K562 (cell line): ENCODE results near the gene ADPRHL1. TPM values are rescaled to one million over a fixed set of nuclear protein-coding genes. Genes with fewer than 3 reads are reported as not detected.

Source experiments
- ATAC-seq: fragments of 200-7000 bp; cut with Tn5 transposase; 3 replicates; pipeline ENCODE4 v1.9.1; 2020; ENCODE audit warnings: moderate library complexity
- BruUV-seq: library from RNA; stranded (reverse); fragments of 400-500 nt; replicated peaks from 2 replicates; lab custom pipeline; 2021; lab: Mats Ljungman, UMichigan
- CTCF ChIA-PET: fragments of 300-600 bp; formaldehyde crosslinking; extraction: SDS; loops from one replicate; lab custom pipeline; 2021; ENCODE audit warnings: low intra/inter-chr PET ratio; lab: Yijun Ruan, JAX
- POLR2A ChIA-PET: fragments of 300-600, 350-650 bp; sonication (Branson Sonifier 250); formaldehyde crosslinking; extraction: SDS; loops from one replicate; lab custom pipeline; 2021; ENCODE audit warnings: antibody characterized with exemption, inconsistent platforms; lab: Yijun Ruan, JAX
- DNase-seq, 4 experiments: peaks; one replicate each; pipeline versions ENCODE4 v3.0.0 to v3.0.0-alpha.2; 2011 to 2018; ENCODE audit warnings: low spot score in 3 of 4, mixed read lengths in 3 of 4; ENCODE audit errors: extremely low read depth in 1 of 4
- FAIRE-seq: peaks from 2 replicates; lab custom pipeline; 2011; peaks lifted over from hg19 to GRCh38; lab: Jason Lieb, UNC
- H2AFZ ChIP-seq: 2 replicates; pipeline ENCODE4 v1.6.0; 2011; ENCODE audit warnings: low read depth, low read length, control low read depth, inconsistent platforms
- H3K27ac ChIP-seq: fragments of 200-600 bp; 3 replicates; pipeline ENCODE4 v1.8.0; 2011; ENCODE audit warnings: low read depth, mild to moderate bottlenecking, control low read depth, inconsistent platforms, low read length, moderate library complexity, mixed read lengths; ENCODE audit errors: extremely low read depth
- H3K27me3 ChIP-seq, 2 experiments: fragments of 300-600 bp in 1 of 2; 2 replicates in 1 of 2; 3 replicates in 1 of 2; pipeline versions ENCODE4 v1.6.0 to v1.8.0; 2011; ENCODE audit warnings: inconsistent platforms in 2 of 2, low read length in 2 of 2, mild to moderate bottlenecking in 1 of 2, mixed read lengths in 1 of 2, moderate library complexity in 1 of 2; ENCODE audit not compliant: control insufficient read depth in 2 of 2, insufficient read depth in 2 of 2
- H3K36me3 ChIP-seq: fragments of 300-600 bp; 3 replicates; pipeline ENCODE4 v1.8.0; 2011; ENCODE audit warnings: mild to moderate bottlenecking, low read length, inconsistent platforms; ENCODE audit not compliant: control insufficient read depth, insufficient read depth
- H3K4me1 ChIP-seq, 2 experiments: fragments of 200-600 bp in 1 of 2; replicated peaks in 1 of 2; 2 replicates in 1 of 2; 3 replicates in 1 of 2; pipeline versions ENCODE4 v1.5.1 to v1.8.0; 2011; ENCODE audit warnings: inconsistent platforms in 2 of 2, low read length in 2 of 2, mild to moderate bottlenecking in 1 of 2, mixed read lengths in 1 of 2, moderate library complexity in 1 of 2; ENCODE audit not compliant: control insufficient read depth in 2 of 2, insufficient read depth in 2 of 2
- H3K4me2 ChIP-seq: 2 replicates; pipeline ENCODE4 v1.6.1; 2011; ENCODE audit warnings: low read length, control low read depth, inconsistent platforms, mixed read lengths; ENCODE audit not compliant: insufficient read depth
- H3K4me3 ChIP-seq: fragments of 200-600 bp; sonication (generic), shearing (Covaris generic); 2 replicates; pipeline ENCODE4 v1.5.1; 2016; ENCODE audit warnings: control low read depth, inconsistent platforms
- H3K79me2 ChIP-seq: fragments of 200-600 bp; 3 replicates; pipeline ENCODE4 v1.8.0; 2011; ENCODE audit warnings: low read length, inconsistent platforms; ENCODE audit not compliant: control insufficient read depth, insufficient read depth
- H3K9ac ChIP-seq, 2 experiments: 2 replicates each; pipeline versions ENCODE4 v1.6.0 to v1.6.1; 2011; ENCODE audit warnings: low read depth in 2 of 2, low read length in 2 of 2, control low read depth in 1 of 2, inconsistent platforms in 1 of 2, mild to moderate bottlenecking in 1 of 2, mixed read lengths in 1 of 2; ENCODE audit not compliant: insufficient read depth in 1 of 2
- H3K9me1 ChIP-seq: one replicate; pipeline ENCODE4 v1.6.0; 2011; ENCODE audit warnings: inconsistent platforms, mild to moderate bottlenecking, low read length, moderate library complexity; ENCODE audit not compliant: control insufficient read depth, insufficient read depth
- H3K9me3 ChIP-seq: replicated peaks from 2 replicates; pipeline ENCODE4 v1.5.1; 2011; ENCODE audit warnings: low read depth, low read length, inconsistent platforms; ENCODE audit not compliant: control insufficient read depth, insufficient read depth
- H4K20me1 ChIP-seq: replicated peaks from 2 replicates; pipeline ENCODE4 v1.6.1; 2011; ENCODE audit warnings: low read length, inconsistent platforms, mixed read lengths; ENCODE audit not compliant: control insufficient read depth, insufficient read depth
- BCOR ChIP-seq: fragments of 450-650 bp; IDR thresholded peaks from 2 replicates; pipeline ENCODE4 v1.6.1; 2016
- CBX2 ChIP-seq: fragments of 200-600 bp; sonication (generic); IDR thresholded peaks from one replicate; pipeline ENCODE4 v1.6.1; 2012; ENCODE audit warnings: mild to moderate bottlenecking, low read length, inconsistent platforms; ENCODE audit not compliant: insufficient read depth, poor library complexity, severe bottlenecking
- CREM ChIP-seq: IDR thresholded peaks from 2 replicates; pipeline ENCODE4 v1.6.1; 2014; ENCODE audit warnings: antibody characterized with exemption, low read depth
- FOXJ3 ChIP-seq: sonication (generic); formaldehyde crosslinking; IDR thresholded peaks from 2 replicates; pipeline ENCODE4 v1.4.0; 2020; ENCODE audit warnings: mild to moderate bottlenecking, missing genetic modification reagents
- HOMEZ ChIP-seq: fragments of 250-450 bp; sonication (Bioruptor Pico); IDR thresholded peaks from 2 replicates; pipeline ENCODE4 v1.4.0; 2020; ENCODE audit warnings: mild to moderate bottlenecking, moderate library complexity
- L3MBTL2 ChIP-seq: fragments of 450-650 bp; IDR thresholded peaks from 2 replicates; pipeline ENCODE4 v1.6.1; 2016; ENCODE audit warnings: mild to moderate bottlenecking, moderate library complexity
- NCOA4 ChIP-seq: fragments of 450-650 bp; IDR thresholded peaks from 2 replicates; pipeline ENCODE4 v1.6.1; 2018; ENCODE audit warnings: mild to moderate bottlenecking; ENCODE audit not compliant: partially characterized antibody
- PTRF ChIP-seq: fragments of 450-650 bp; IDR thresholded peaks from 2 replicates; pipeline ENCODE4 v1.6.1; 2016; ENCODE audit warnings: mild to moderate bottlenecking, missing genetic modification characterization, missing compliant biosample characterization
- TAL1 ChIP-seq: fragments of 450-650 bp; IDR thresholded peaks from 2 replicates; pipeline ENCODE4 v1.6.1; 2016; ENCODE audit warnings: mild to moderate bottlenecking
- WGBS: fragments of 100-300 bp; shearing (Covaris generic); methylation state at CpG from one replicate; pipeline ENCODE4 v1.1.6; 2016; ENCODE audit warnings: low coverage, mixed read lengths; ENCODE audit not compliant: insufficient coverage; ENCODE audit errors: missing lambda C conversion rate; 5-methylcytosine and 5-hydroxymethylcytosine counted together
- in situ Hi-C: fragments of 300-500 bp; cut with MboI; formaldehyde crosslinking; loops from 4 replicates; pipeline ENCODE4 v1.15.0; 2018; ENCODE audit warnings: inconsistent platforms, mixed read lengths
- intact Hi-C: fragments of 100-400 bp; cut with micrococcal nuclease; formaldehyde crosslinking; loops from 2 replicates; pipeline ENCODE4 v1.14.2; 2022
- polyA plus RNA-seq, 8 experiments: library from polyadenylated mRNA; depleted of rRNA in 4 of 8; stranded (reverse) in 5 of 8; unstranded in 3 of 8; fragments of >200 nt; fragmentation: Nextera tagmentation in 2 of 8; fragmentation: Illumina TruSeq in 1 of 8; extraction: Ambion mirVana in 2 of 8; extraction: Trizol in 1 of 8; gene quantifications; 2 replicates each; pipeline versions ENCODE4 v1.2.1 to v1.2.3, GENCODE V29; 2011 to 2014; ENCODE audit warnings: inconsistent platforms in 1 of 8, missing spikeins in 1 of 8
- total RNA-seq, 7 experiments: library from RNA; depleted of rRNA in 6 of 7; stranded (reverse); fragments of >200 nt in 6 of 7; fragmentation: Illumina TruSeq in 2 of 7; extraction: Trizol in 2 of 7; gene quantifications; 2 replicates each; pipeline versions ENCODE4 v1.2.1 to v1.2.3, GENCODE V29; 2011 to 2021; ENCODE audit warnings: low replicate concordance in 1 of 7
- TF ChIP-seq, protein P1 (sequence below): IDR thresholded peaks from 2 replicates; pipeline ENCODE4 v1.6.1; 2012; ENCODE audit warnings: low read depth, low read length, improper control_type of control experiment, borderline replicate concordance
- TF ChIP-seq, protein P2 (sequence below), 2 experiments: IDR thresholded peaks; 2 replicates each; pipeline ENCODE4 v1.6.1; 2012; ENCODE audit warnings: improper control_type of control experiment in 2 of 2, low read depth in 2 of 2, low read length in 2 of 2, borderline replicate concordance in 1 of 2

ADPRHL1 gene
- total and polyA plus RNA-seq, 9 of the 15 experiments (the other 6 are each of a cell fraction or from before 2014, with no cell fraction given): 0.06 to 0.76 (median 0.37) TPM; not detected in 1

DNA sequence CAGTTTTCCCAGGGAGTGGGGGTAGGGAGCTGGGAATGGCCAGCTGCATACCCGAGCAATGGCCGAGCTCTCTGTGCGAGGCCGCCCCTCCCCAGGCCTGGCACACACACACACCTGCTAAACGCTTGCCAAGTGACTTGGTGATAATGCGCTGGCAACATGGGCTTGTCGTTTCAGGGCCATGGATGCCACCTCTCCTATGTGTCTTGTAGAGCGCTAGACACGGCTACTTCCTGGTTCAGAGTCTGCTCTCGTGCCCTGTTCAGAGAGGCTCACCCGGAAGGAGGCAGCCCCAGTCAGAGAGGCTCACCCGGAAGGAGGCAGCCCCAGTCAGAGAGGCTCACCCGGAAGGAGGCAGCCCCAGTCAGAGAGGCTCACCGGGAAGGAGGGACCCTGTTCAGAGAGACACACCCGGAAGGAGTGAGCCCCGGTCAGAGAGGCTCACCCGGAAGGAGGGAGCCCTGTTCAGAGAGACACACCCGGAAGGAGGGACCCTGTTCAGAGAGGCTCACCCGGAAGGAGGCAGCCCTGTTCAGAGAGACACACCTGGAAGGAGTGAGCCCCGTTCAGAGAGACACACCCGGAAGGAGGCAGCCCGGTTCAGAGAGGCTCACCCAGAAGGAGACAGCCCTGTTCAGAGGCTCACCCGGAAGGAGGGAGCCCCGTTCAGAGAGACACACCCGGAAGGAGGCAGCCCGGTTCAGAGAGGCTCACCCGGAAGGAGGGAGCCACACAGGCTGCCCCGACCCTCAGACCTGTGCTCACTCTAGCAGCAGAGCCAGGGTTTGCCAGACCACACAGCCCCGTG is 4.2 kb downstream of the ADPRHL1 start:
- H3K27me3 ChIP-seq: no peaks in the 10 kb centered on the region
- H2AFZ ChIP-seq: peak overlapping the region; percentile 99
- FAIRE-seq: peak; percentile 99
- H3K79me2 ChIP-seq: peaks cover 6% of the 10 kb centered on the region; the same call in 2 of the 3 replicates
- H3K9ac ChIP-seq: peak overlapping the region; percentile 87 to 92
- peak overlapping the region; percentile 73 for H3K4me3 ChIP-seq
- H3K9me1 ChIP-seq: no peaks in the 10 kb centered on the region
- peaks cover 5 to 28% of the 10 kb centered on the region in 2 experiments; a peak in 4 of 5 replicates for H3K4me1 ChIP-seq
- peak overlapping the region; percentile 99 for H3K4me2 ChIP-seq
- BruUV-seq: no TSS peak
- in situ Hi-C loops: no loop called here
- intact Hi-C loops: loop anchor here (5.0 kb wide), 1 partner anchor 507 kb away; no protein-coding TSS in a partner anchor
- ATAC-seq: peak; percentile 91
- 4% methylated on average over 26 of the region's 29 CpGs for WGBS
- H3K36me3 ChIP-seq: no peaks in the 10 kb centered on the region
- H3K9me3 ChIP-seq: no peaks in the 10 kb centered on the region
- CTCF ChIA-PET: no interaction called here
- no peaks in the 10 kb centered on the region for H4K20me1 ChIP-seq
- POLR2A ChIA-PET: interaction anchor here (0.5 to 1.0 kb wide), 2 partner anchors 24 to 522 kb away, joined by 3 to 6 read pairs; no protein-coding TSS in a partner anchor
- DNase-seq: peak; percentile 69 to 93 (median 72)
- H3K27ac ChIP-seq: peak overlapping the region; percentile 92
- TF ChIP-seq TAL1 (no peak), CBX2 (no peak), BCOR (no peak; the same call in 1 of the 2 replicates), L3MBTL2 (peak; percentile 43; the same call in 1 of the 2 replicates), HOMEZ (CRISPR knock-in tag) (no peak), FOXJ3 (CRISPR knock-in tag) (no peak), CREM (peak; percentile 31), PTRF (tag) (no peak), NCOA4 (no peak)
- TF ChIP-seq, protein P1, sequence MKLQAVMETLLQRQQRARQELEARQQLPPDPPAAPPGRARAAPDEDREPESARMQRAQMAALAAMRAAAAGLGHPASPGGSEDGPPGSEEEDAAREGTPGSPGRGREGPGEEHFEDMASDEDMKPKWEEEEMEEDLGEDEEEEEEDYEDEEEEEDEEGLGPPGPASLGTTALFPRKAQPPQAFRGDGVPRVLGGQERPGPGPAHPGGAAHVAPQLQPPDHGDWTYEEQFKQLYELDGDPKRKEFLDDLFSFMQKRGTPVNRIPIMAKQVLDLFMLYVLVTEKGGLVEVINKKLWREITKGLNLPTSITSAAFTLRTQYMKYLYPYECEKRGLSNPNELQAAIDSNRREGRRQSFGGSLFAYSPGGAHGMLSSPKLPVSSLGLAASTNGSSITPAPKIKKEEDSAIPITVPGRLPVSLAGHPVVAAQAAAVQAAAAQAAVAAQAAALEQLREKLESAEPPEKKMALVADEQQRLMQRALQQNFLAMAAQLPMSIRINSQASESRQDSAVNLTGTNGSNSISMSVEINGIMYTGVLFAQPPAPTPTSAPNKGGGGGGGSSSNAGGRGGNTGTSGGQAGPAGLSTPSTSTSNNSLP: no peak
- TF ChIP-seq, protein P2, sequence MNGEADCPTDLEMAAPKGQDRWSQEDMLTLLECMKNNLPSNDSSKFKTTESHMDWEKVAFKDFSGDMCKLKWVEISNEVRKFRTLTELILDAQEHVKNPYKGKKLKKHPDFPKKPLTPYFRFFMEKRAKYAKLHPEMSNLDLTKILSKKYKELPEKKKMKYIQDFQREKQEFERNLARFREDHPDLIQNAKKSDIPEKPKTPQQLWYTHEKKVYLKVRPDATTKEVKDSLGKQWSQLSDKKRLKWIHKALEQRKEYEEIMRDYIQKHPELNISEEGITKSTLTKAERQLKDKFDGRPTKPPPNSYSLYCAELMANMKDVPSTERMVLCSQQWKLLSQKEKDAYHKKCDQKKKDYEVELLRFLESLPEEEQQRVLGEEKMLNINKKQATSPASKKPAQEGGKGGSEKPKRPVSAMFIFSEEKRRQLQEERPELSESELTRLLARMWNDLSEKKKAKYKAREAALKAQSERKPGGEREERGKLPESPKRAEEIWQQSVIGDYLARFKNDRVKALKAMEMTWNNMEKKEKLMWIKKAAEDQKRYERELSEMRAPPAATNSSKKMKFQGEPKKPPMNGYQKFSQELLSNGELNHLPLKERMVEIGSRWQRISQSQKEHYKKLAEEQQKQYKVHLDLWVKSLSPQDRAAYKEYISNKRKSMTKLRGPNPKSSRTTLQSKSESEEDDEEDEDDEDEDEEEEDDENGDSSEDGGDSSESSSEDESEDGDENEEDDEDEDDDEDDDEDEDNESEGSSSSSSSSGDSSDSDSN (IDR thresholded peaks at IDR 0.05; ENCODE audit: borderline replicate concordance in 1 of 2, low read depth in 2 of 2, low read length in 2 of 2): peak; percentile 38 to 81; a peak in 1 of 4 replicates
